ENCODE results near the gene AVP.
"Not testable (repeated sequence)": the region's sequence is repeated elsewhere in the genome, so short reads cannot be mapped to it uniquely, and the experiment has no call there.

Gene AVP

GRCh38 chr20:3084283-3084985, at the start of gene AVP:
AVP (minus strand) TSS chr20:3084724; CDS start chr20:3084674, 50 bp downstream.
- H3K4me1 ChIP-seq (ENCODE audit: insufficient read depth, low read length), result no peaks in the 10 kb centered on the region
- H3K9me3 ChIP-seq (ENCODE audit: control insufficient read depth, insufficient read depth, low read length), result no peaks in the 10 kb centered on the region
- H3K9ac ChIP-seq (ENCODE audit: low read depth, low read length), result peak within 1 kb of the TSS; percentile 37; the same call in 1 of the 2 replicates
- H3K36me3 ChIP-seq (ENCODE audit: insufficient read depth, low read length), result no peaks in the 10 kb centered on the region

GRCh38 chr20:3134151-3134550, 49.6 kb upstream of the AVP start:
- H3K9ac ChIP-seq (ENCODE audit: low read depth, low read length), result no peak overlapping the region
- H3K36me3 ChIP-seq (ENCODE audit: insufficient read depth, low read length), result no peaks in the 10 kb centered on the region
- no peaks in the 10 kb centered on the region for H3K9me3 ChIP-seq (ENCODE audit: control insufficient read depth, insufficient read depth, low read length)
- no peaks in the 10 kb centered on the region for H3K4me1 ChIP-seq (ENCODE audit: insufficient read depth, low read length)

GRCh38 chr20:3133155-3133554, 48.6 kb upstream of the AVP start:
- H3K9me3 ChIP-seq (ENCODE audit: control insufficient read depth, insufficient read depth, low read length), result no peaks in the 10 kb centered on the region
- no peaks in the 10 kb centered on the region for H3K36me3 ChIP-seq (ENCODE audit: insufficient read depth, low read length)
- no peak overlapping the region for H3K9ac ChIP-seq (ENCODE audit: low read depth, low read length)
- no peaks in the 10 kb centered on the region for H3K4me1 ChIP-seq (ENCODE audit: insufficient read depth, low read length)

GRCh38 chr20:3130051-3130600, 45.6 kb upstream of the AVP start:
- Histone ChIP-seq H3K9me3 (ENCODE audit: control insufficient read depth, insufficient read depth, low read length) (no peaks in the 10 kb centered on the region), H3K36me3 (ENCODE audit: insufficient read depth, low read length) (no peaks in the 10 kb centered on the region), H3K9ac (ENCODE audit: low read depth, low read length) (no peak overlapping the region), H3K4me1 (ENCODE audit: insufficient read depth, low read length) (no peaks in the 10 kb centered on the region)

GRCh38 chr20:3129094-3129493, 44.6 kb upstream of the AVP start:
- H3K36me3 ChIP-seq (ENCODE audit: insufficient read depth, low read length), result no peaks in the 10 kb centered on the region
- H3K9ac ChIP-seq (ENCODE audit: low read depth, low read length), result no peak overlapping the region
- H3K4me1 ChIP-seq (ENCODE audit: insufficient read depth, low read length), result no peaks in the 10 kb centered on the region
- H3K9me3 ChIP-seq (ENCODE audit: control insufficient read depth, insufficient read depth, low read length), result no peaks in the 10 kb centered on the region

- Histone ChIP-seq H3K9ac (ENCODE audit: low read depth, low read length) (no peak overlapping the region), H3K4me1 (ENCODE audit: insufficient read depth, low read length) (no peaks in the 10 kb centered on the region), H3K36me3 (ENCODE audit: insufficient read depth, low read length) (no peaks in the 10 kb centered on the region), H3K9me3 (ENCODE audit: control insufficient read depth, insufficient read depth, low read length) (peaks cover under 1% of the 10 kb centered on the region; the same call in 1 of the 2 replicates)
Observed at GRCh38 chr20:3128275-3128984, 43.9 kb upstream of the AVP start.

- peaks cover 9% of the 10 kb centered on the region; the same call in 1 of the 2 replicates for H3K9me3 ChIP-seq (ENCODE audit: control insufficient read depth, insufficient read depth, low read length)
- no peaks in the 10 kb centered on the region for H3K4me1 ChIP-seq (ENCODE audit: insufficient read depth, low read length)
- peaks cover 9% of the 10 kb centered on the region for H3K36me3 ChIP-seq (ENCODE audit: insufficient read depth, low read length)
- H3K9ac ChIP-seq (ENCODE audit: low read depth, low read length), result no peak overlapping the region
Observed at GRCh38 chr20:3126527-3126859, 42.0 kb upstream of the AVP start.

- H3K4me1 ChIP-seq (ENCODE audit: insufficient read depth, low read length); H3K9me3 ChIP-seq (ENCODE audit: control insufficient read depth, insufficient read depth, low read length); H3K9ac ChIP-seq (ENCODE audit: low read depth, low read length): not testable (repeated sequence)
- H3K36me3 ChIP-seq (ENCODE audit: insufficient read depth, low read length), result peaks cover 10% of the 10 kb centered on the region
Observed at GRCh38 chr20:3125776-3126526, 41.4 kb upstream of the AVP start.

- H3K9me3 ChIP-seq (ENCODE audit: control insufficient read depth, insufficient read depth, low read length); H3K9ac ChIP-seq (ENCODE audit: low read depth, low read length); H3K4me1 ChIP-seq (ENCODE audit: insufficient read depth, low read length): not testable (repeated sequence)
- peaks cover 15% of the 10 kb centered on the region for H3K36me3 ChIP-seq (ENCODE audit: insufficient read depth, low read length)
Observed at GRCh38 chr20:3124773-3125560, 40.4 kb upstream of the AVP start.

- not testable (repeated sequence) for H3K9ac ChIP-seq (ENCODE audit: low read depth, low read length); H3K9me3 ChIP-seq (ENCODE audit: control insufficient read depth, insufficient read depth, low read length); H3K4me1 ChIP-seq (ENCODE audit: insufficient read depth, low read length)
- H3K36me3 ChIP-seq (ENCODE audit: insufficient read depth, low read length), result peaks cover 15% of the 10 kb centered on the region
Observed at GRCh38 chr20:3124163-3124562, 39.6 kb upstream of the AVP start.

GRCh38 chr20:3123542-3123941, 39.0 kb upstream of the AVP start:
- Histone ChIP-seq H3K9me3 (ENCODE audit: control insufficient read depth, insufficient read depth, low read length) (peaks cover 9% of the 10 kb centered on the region; the same call in 1 of the 2 replicates), H3K9ac (ENCODE audit: low read depth, low read length) (no peak overlapping the region), H3K4me1 (ENCODE audit: insufficient read depth, low read length) (no peaks in the 10 kb centered on the region), H3K36me3 (ENCODE audit: insufficient read depth, low read length) (peaks cover 15% of the 10 kb centered on the region)

- peaks cover 15% of the 10 kb centered on the region for H3K36me3 ChIP-seq (ENCODE audit: insufficient read depth, low read length)
- H3K9me3 ChIP-seq (ENCODE audit: control insufficient read depth, insufficient read depth, low read length), result peaks cover 9% of the 10 kb centered on the region; the same call in 1 of the 2 replicates
Observed at GRCh38 chr20:3121955-3122610, 37.6 kb upstream of the AVP start.

GRCh38 chr20:3121271-3121911, 36.9 kb upstream of the AVP start:
- peaks cover 9% of the 10 kb centered on the region; the same call in 1 of the 2 replicates for H3K9me3 ChIP-seq (ENCODE audit: control insufficient read depth, insufficient read depth, low read length)
- no peak overlapping the region for H3K9ac ChIP-seq (ENCODE audit: low read depth, low read length)
- no peaks in the 10 kb centered on the region for H3K4me1 ChIP-seq (ENCODE audit: insufficient read depth, low read length)
- peaks cover 15% of the 10 kb centered on the region for H3K36me3 ChIP-seq (ENCODE audit: insufficient read depth, low read length)

More at GRCh38 chr20:3121955-3122610, 37.6 kb upstream of the AVP start:
- Histone ChIP-seq H3K4me1 (ENCODE audit: insufficient read depth, low read length) (no peaks in the 10 kb centered on the region), H3K9ac (ENCODE audit: low read depth, low read length) (no peak overlapping the region)
